Gastrocnemius medialis (tissue), 4 donors: Measurements from ENCODE around the gene PARD6G.

Source experiments
- POLR2A ChIP-seq, 2 donors: fragments of 450-650 bp; IDR thresholded peaks; one replicate each; pipeline ENCODE4 v1.6.1; 2017; ENCODE audit warnings: antibody characterized with exemption in 2 of 2, mild to moderate bottlenecking in 2 of 2, moderate library complexity in 2 of 2
- TF ChIP-seq, protein P1 (sequence below), 5 experiments: fragments of 450-650 bp in 3 of 5; fragments of 200-600 bp in 2 of 5; sonication (generic) in 2 of 5; IDR thresholded peaks in 4 of 5; conservative IDR thresholded peaks in 1 of 5; 1 replicate in 4 of 5; 2 replicates in 1 of 5; pipeline ENCODE4 v1.5.1; 2016 to 2019; ENCODE audit warnings: antibody characterized with exemption in 5 of 5, mild to moderate bottlenecking in 3 of 5, moderate library complexity in 3 of 5

DNA sequence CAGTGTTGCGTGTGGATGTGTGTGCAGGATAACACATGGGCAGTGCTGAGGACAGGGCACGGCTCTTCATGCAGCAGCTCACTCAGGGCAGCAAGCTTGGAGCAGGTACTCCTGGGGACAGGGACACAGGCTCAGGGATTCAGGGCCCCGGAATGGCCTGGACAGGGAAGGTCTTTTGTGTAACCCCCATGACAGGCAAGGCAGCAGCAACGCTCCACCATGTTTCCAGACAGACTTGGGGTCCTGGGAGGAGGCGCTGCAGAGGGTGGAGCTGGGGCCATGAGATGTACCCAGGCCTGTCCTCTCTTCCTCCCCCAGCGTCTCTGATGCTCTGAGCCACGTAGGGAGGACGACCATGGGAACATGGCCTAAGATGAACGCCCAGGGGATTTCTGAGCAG, 80.0 kb downstream of the PARD6G start:
- TF ChIP-seq, protein P1, sequence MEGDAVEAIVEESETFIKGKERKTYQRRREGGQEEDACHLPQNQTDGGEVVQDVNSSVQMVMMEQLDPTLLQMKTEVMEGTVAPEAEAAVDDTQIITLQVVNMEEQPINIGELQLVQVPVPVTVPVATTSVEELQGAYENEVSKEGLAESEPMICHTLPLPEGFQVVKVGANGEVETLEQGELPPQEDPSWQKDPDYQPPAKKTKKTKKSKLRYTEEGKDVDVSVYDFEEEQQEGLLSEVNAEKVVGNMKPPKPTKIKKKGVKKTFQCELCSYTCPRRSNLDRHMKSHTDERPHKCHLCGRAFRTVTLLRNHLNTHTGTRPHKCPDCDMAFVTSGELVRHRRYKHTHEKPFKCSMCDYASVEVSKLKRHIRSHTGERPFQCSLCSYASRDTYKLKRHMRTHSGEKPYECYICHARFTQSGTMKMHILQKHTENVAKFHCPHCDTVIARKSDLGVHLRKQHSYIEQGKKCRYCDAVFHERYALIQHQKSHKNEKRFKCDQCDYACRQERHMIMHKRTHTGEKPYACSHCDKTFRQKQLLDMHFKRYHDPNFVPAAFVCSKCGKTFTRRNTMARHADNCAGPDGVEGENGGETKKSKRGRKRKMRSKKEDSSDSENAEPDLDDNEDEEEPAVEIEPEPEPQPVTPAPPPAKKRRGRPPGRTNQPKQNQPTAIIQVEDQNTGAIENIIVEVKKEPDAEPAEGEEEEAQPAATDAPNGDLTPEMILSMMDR (IDR thresholded peaks at IDR 0.05 in 4 of 5, conservative IDR thresholded peaks at IDR 0.05 in 1 of 5), result no peak
- TF ChIP-seq POLR2A (IDR thresholded peaks at IDR 0.05), result no peak
